Osteocyte (in vitro differentiated cells): Measurements from ENCODE around the gene CSNK1G2. TPM values are rescaled to one million over a fixed set of nuclear protein-coding genes. Genes with fewer than 3 reads are reported as not detected.

Experiments used
- DNase-seq: peaks from one replicate; pipeline ENCODE4 v3.0.0; 2021; ENCODE audit warnings: mixed read lengths; ENCODE audit not compliant: unreplicated experiment; ENCODE audit errors: extremely low spot score
- H3K27ac Mint-ChIP-seq: one replicate; pipeline ENCODE4 v1.8.0; 2021; ENCODE audit warnings: mild to moderate bottlenecking, mixed read lengths; ENCODE audit not compliant: unreplicated experiment
- H3K27me3 Mint-ChIP-seq: one replicate; pipeline ENCODE4 v1.8.0; 2021; ENCODE audit warnings: mixed read lengths; ENCODE audit not compliant: unreplicated experiment
- H3K36me3 Mint-ChIP-seq: one replicate; pipeline ENCODE4 v1.8.0; 2021; ENCODE audit warnings: mixed read lengths; ENCODE audit not compliant: unreplicated experiment
- H3K4me1 Mint-ChIP-seq: one replicate; pipeline ENCODE4 v1.8.0; 2021; ENCODE audit warnings: mixed read lengths; ENCODE audit not compliant: unreplicated experiment
- H3K4me3 Mint-ChIP-seq: one replicate; pipeline ENCODE4 v1.8.0; 2021; ENCODE audit warnings: mild to moderate bottlenecking, moderate library complexity, mixed read lengths; ENCODE audit not compliant: unreplicated experiment
- H3K9me3 Mint-ChIP-seq: one replicate; pipeline ENCODE4 v1.8.0; 2021; ENCODE audit warnings: mixed read lengths; ENCODE audit not compliant: unreplicated experiment
- total RNA-seq: library from RNA; stranded (reverse); gene quantifications from 2 replicates; pipeline ENCODE4 v1.2.1, GENCODE V29; 2021
- TF ChIP-seq, protein P1 (sequence below): fragments of 200-600 bp; sonication (generic); IDR thresholded peaks from 2 replicates; pipeline ENCODE4 v1.5.0; 2021; ENCODE audit warnings: antibody characterized with exemption, mild to moderate bottlenecking, moderate library complexity

CSNK1G2 gene
- total RNA-seq, 1 donor from 2014 or later: 72.2 TPM

DNA sequence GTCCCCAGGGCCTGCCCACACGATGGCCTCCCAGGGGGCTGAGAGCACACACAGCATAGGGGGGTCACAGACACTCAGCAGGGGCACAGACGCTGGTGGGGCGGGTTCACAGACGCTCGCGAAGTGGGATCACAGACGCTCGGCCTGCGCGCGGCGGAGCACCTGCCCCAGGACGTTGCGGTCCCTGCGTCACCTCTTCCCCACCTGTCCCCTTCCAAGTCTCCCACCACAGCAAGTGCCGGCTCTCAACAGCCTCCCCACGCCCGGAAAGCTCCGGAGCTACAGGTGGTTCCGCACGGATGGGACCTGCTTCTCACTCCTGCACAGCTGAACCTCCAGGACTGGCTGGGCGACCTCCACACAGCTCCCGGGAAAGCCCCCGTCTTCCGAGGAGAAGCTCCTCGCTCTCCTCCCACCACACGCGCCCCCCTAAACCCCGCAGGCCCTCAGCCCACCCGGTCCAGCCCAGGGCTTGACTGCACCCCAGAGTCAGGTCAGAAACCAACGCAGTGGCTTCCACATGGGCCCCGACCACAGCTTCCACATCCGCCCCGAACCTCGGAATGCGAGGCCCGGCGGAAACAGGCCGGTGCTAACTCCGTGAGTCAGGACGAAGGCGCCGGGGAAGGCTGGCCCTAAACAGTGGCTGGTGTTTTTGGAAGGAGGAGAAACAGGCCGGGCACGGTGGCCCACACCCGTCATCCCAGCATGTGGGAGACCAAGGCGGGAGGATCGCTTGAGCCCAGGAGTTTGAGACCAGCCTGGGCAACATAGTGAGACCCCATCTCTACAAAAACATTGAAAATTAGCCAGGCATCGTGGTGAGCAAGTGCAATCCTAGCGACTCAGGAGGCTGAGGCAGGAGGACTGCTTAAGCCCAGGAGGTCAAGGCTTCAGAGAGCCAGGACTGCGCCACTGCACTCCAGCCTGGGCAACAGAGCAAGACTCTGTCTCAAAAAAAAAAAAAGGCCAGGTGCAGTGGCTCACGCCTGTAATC, 58.0 kb downstream of the CSNK1G2 start:
- H3K36me3 Mint-ChIP-seq: peaks cover 22% of the 10 kb centered on the region
- no peaks in the 10 kb centered on the region for H3K9me3 Mint-ChIP-seq
- no peaks in the 10 kb centered on the region for H3K27me3 Mint-ChIP-seq
- no peak overlapping the region for H3K27ac Mint-ChIP-seq
- H3K4me3 Mint-ChIP-seq: no peak overlapping the region
- TF ChIP-seq, protein P1, sequence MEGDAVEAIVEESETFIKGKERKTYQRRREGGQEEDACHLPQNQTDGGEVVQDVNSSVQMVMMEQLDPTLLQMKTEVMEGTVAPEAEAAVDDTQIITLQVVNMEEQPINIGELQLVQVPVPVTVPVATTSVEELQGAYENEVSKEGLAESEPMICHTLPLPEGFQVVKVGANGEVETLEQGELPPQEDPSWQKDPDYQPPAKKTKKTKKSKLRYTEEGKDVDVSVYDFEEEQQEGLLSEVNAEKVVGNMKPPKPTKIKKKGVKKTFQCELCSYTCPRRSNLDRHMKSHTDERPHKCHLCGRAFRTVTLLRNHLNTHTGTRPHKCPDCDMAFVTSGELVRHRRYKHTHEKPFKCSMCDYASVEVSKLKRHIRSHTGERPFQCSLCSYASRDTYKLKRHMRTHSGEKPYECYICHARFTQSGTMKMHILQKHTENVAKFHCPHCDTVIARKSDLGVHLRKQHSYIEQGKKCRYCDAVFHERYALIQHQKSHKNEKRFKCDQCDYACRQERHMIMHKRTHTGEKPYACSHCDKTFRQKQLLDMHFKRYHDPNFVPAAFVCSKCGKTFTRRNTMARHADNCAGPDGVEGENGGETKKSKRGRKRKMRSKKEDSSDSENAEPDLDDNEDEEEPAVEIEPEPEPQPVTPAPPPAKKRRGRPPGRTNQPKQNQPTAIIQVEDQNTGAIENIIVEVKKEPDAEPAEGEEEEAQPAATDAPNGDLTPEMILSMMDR: no peak
- H3K4me1 Mint-ChIP-seq: no peaks in the 10 kb centered on the region
- no peak for DNase-seq

DNA sequence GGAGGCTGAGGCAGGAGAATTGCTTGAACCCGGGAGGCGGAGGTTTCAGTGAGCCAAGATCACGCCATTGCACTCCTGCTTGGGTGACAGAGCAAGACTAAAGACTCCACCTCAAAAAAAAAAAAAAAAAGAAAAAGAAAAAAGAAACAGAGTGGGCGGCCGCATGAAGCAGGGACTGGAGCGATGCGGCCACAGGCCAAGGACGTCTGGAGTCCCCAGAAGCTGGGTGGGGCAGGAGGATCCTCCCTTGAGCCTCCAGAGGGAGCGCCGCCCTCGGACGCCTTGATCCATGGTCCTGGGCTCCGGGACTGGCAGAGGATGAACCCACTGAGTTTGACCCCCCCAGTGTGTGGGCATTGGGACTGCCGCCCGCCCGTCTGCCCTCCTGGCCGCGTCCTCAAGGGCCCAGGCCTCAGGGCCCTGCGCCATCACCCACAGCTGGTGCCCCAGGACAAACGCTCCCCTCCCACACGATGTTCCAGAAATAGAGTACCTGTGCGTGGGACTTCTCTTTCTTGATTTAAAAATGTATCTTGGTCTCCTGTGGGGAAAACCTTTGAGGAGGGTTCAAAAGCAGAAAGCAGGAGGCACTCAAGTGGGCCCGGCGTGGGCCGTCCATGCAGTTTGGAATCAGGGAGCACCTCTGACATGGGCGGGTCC, 59.0 kb downstream of the CSNK1G2 start:
- peaks cover 23% of the 10 kb centered on the region for H3K36me3 Mint-ChIP-seq
- no peak overlapping the region for H3K4me3 Mint-ChIP-seq
- H3K27me3 Mint-ChIP-seq: no peaks in the 10 kb centered on the region
- no peak overlapping the region for H3K27ac Mint-ChIP-seq
- TF ChIP-seq, protein P1: no peak
- DNase-seq: no peak
- no peaks in the 10 kb centered on the region for H3K9me3 Mint-ChIP-seq
- H3K4me1 Mint-ChIP-seq: no peaks in the 10 kb centered on the region

DNA sequence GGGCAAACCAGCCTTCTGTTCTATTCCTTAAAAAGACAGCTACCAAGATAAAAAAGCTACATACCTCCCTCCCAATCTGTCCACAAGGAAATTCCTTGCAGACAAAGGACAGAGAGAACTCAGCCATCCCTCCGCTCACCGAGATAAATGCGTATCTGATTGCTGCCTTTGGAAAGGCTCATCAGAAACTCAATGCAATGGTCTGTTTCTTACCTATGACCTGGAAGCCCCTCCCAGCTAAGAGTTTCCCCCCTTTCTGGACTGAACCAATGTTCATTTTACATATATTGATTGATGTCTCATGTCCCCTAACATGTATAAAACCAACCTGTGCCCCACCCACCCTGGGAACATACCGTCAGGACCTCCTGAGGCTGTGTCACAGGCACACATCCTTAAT, 62.9 kb downstream of the CSNK1G2 start:
- H3K36me3 Mint-ChIP-seq: peaks cover 9% of the 10 kb centered on the region
- no peak overlapping the region for H3K4me3 Mint-ChIP-seq
- no peaks in the 10 kb centered on the region for H3K27me3 Mint-ChIP-seq
- DNase-seq: no peak
- TF ChIP-seq, protein P1: no peak
- H3K27ac Mint-ChIP-seq: no peak overlapping the region
- no peaks in the 10 kb centered on the region for H3K9me3 Mint-ChIP-seq
- H3K4me1 Mint-ChIP-seq: no peaks in the 10 kb centered on the region

DNA sequence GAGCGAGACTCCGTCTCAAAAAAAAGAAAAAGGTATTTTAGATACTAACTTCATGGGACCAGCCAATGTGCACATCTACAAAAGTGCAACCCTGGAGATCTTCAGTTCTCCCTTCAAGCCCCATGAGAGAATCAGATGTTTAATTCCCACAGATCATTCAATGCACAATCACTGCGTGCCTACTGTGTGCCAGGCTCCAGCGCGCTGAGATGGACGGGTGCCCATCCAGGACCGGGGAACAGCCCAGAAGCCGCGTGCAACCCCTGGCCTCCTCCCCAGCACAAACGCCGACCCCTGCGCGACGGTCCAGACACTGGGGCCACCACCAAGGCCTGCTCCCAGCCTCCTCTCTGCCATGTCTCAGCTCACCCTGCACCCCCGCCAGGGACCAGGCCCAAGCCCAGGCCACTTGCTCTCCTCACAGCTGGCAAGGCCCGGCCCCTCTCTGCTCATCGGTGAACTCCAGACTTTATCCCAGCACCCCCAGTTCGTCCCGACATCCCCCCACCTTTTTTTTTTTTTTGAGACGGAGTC, 69.2 kb downstream of the CSNK1G2 start:
- H3K27ac Mint-ChIP-seq: no peak overlapping the region
- H3K36me3 Mint-ChIP-seq: peaks cover 7% of the 10 kb centered on the region
- TF ChIP-seq, protein P1: no peak
- DNase-seq: no peak
- no peak overlapping the region for H3K4me3 Mint-ChIP-seq
- peaks cover 10% of the 10 kb centered on the region for H3K4me1 Mint-ChIP-seq
- H3K9me3 Mint-ChIP-seq: no peaks in the 10 kb centered on the region
- no peaks in the 10 kb centered on the region for H3K27me3 Mint-ChIP-seq

DNA sequence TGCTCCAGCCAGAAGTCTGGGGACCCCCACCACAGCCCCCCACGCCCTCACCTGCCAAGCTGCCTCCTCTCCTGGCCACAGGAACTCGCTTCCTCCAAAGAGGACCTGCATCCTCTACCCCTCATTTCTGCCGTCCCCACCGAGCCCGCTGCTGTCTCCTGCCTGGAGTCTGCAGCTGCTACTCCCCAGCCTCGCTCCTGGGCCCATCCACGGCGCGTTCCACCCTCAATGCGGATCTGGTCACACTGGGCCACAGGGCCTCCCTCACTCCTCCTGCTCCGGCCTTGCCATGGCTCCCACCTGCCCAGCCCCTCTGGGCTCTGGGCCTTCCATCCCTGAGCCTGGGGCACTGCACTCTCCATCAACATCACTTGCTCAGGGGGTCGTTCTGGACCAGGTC, 70.2 kb downstream of the CSNK1G2 start:
- TF ChIP-seq, protein P1: no peak
- peaks cover 12% of the 10 kb centered on the region for H3K4me1 Mint-ChIP-seq
- no peak overlapping the region for H3K4me3 Mint-ChIP-seq
- no peaks in the 10 kb centered on the region for H3K9me3 Mint-ChIP-seq
- no peaks in the 10 kb centered on the region for H3K27me3 Mint-ChIP-seq
- H3K27ac Mint-ChIP-seq: peak overlapping the region; percentile 10
- DNase-seq: no peak
- H3K36me3 Mint-ChIP-seq: peaks cover 7% of the 10 kb centered on the region
